Neural progenitor cell (in vitro differentiated cells): Measurements from ENCODE around the gene BMPR1A.

Experiments
- EZH2 ChIP-seq: fragments of 200-600 bp; sonication (generic); IDR thresholded peaks from 2 replicates; pipeline ENCODE4 v1.6.1; 2017; ENCODE audit warnings: antibody characterized with exemption, mild to moderate bottlenecking, moderate library complexity
- EZH2phosphoT487 ChIP-seq: fragments of 200-600 bp; sonication (generic); IDR thresholded peaks from 2 replicates; pipeline ENCODE4 v1.6.1; 2017; ENCODE audit warnings: antibody characterized with exemption
- TF ChIP-seq, protein P1 (sequence below): fragments of 200-600 bp; sonication (generic); IDR thresholded peaks from 2 replicates; pipeline ENCODE4 v1.5.1; 2017; ENCODE audit warnings: antibody characterized with exemption, mild to moderate bottlenecking

DNA sequence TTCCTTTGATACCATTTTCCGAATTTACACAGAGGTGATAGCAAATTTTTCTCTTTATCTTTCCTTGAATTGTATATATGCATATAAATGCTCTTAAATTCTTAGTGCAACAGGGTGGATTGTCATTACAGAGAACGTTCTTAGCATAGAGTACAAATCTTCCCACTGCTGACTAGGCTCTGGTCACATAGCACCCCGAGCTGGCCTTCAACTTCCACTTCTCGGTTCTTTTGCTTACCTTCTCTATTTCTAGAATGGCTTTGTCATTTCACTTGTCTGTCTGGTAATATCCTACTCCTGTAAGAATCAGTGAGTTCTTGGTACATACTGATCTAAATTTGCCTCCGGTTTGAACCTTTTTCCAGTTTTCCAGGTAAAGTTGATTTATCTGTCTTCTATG, 225.3 kb downstream of the BMPR1A start:
- TF ChIP-seq, protein P1, sequence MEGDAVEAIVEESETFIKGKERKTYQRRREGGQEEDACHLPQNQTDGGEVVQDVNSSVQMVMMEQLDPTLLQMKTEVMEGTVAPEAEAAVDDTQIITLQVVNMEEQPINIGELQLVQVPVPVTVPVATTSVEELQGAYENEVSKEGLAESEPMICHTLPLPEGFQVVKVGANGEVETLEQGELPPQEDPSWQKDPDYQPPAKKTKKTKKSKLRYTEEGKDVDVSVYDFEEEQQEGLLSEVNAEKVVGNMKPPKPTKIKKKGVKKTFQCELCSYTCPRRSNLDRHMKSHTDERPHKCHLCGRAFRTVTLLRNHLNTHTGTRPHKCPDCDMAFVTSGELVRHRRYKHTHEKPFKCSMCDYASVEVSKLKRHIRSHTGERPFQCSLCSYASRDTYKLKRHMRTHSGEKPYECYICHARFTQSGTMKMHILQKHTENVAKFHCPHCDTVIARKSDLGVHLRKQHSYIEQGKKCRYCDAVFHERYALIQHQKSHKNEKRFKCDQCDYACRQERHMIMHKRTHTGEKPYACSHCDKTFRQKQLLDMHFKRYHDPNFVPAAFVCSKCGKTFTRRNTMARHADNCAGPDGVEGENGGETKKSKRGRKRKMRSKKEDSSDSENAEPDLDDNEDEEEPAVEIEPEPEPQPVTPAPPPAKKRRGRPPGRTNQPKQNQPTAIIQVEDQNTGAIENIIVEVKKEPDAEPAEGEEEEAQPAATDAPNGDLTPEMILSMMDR = no peak
- TF ChIP-seq EZH2 = no peak
- TF ChIP-seq EZH2phosphoT487 = no peak
